HepG2 (cell line): ENCODE results near the gene PLCD4.

Source experiments
- NR2C2 ChIP-seq: sonication (generic); formaldehyde crosslinking; IDR thresholded peaks from 2 replicates; pipeline ENCODE4 v1.4.0; 2020; ENCODE audit warnings: missing genetic modification reagents, mild to moderate bottlenecking, moderate library complexity, borderline replicate concordance
- ZIK1 ChIP-seq: sonication (generic); formaldehyde crosslinking; IDR thresholded peaks from 2 replicates; pipeline ENCODE4 v1.5.0; 2020; ENCODE audit warnings: mild to moderate bottlenecking, low read depth, missing genetic modification reagents, borderline replicate concordance
- ZNF142 ChIP-seq: sonication (generic); formaldehyde crosslinking; IDR thresholded peaks from 2 replicates; pipeline ENCODE4 v1.4.0; 2020; ENCODE audit warnings: missing genetic modification reagents
- ZNF589 ChIP-seq: sonication (generic); formaldehyde crosslinking; conservative IDR thresholded peaks from 2 replicates; pipeline ENCODE4 v1.8.0; 2022; ENCODE audit warnings: mild to moderate bottlenecking, moderate library complexity, missing genetic modification reagents

- TF ChIP-seq ZNF589 (CRISPR knock-in tag), result no peak
- TF ChIP-seq ZNF142 (CRISPR knock-in tag), result no peak
- TF ChIP-seq NR2C2 (CRISPR knock-in tag), result no peak
- no peak for TF ChIP-seq ZIK1 (CRISPR knock-in tag)
Observed at GRCh38 chr2:218659988-218660358, 52.3 kb downstream of the PLCD4 start.
